Tibial nerve (tissue), 4 donors: ENCODE data around the gene MCF2L. TPM values are rescaled to one million over a fixed set of nuclear protein-coding genes. Genes with fewer than 3 reads are reported as not detected.

Experiments
- DNase-seq, 2 donors: peaks; one replicate each; pipeline ENCODE4 v3.0.0-alpha.2; 2019; ENCODE audit warnings: low spot score in 2 of 2
- H3K27ac ChIP-seq, 4 donors: fragments of 200-600 bp; sonication (generic) in 3 of 4; one replicate each; pipeline ENCODE4 v1.5.1; 2017 to 2019; ENCODE audit warnings: mild to moderate bottlenecking in 1 of 4
- H3K27me3 ChIP-seq, 2 donors: fragments of 200-600 bp; sonication (generic) in 1 of 2; one replicate each; pipeline versions ENCODE4 v1.5.1 to v1.6.0; 2017 to 2019
- H3K36me3 ChIP-seq, 3 donors: fragments of 200-600 bp; sonication (generic); one replicate each; pipeline ENCODE4 v1.5.1; 2018 to 2019
- H3K4me1 ChIP-seq, 4 donors: fragments of 200-600 bp; sonication (generic) in 3 of 4; one replicate each; pipeline ENCODE4 v1.5.1; 2017 to 2019
- H3K4me3 ChIP-seq, 4 donors: fragments of 200-600 bp; sonication (generic) in 3 of 4; one replicate each; pipeline ENCODE4 v1.5.1; 2017 to 2019; ENCODE audit warnings: mild to moderate bottlenecking in 1 of 4, moderate library complexity in 1 of 4
- H3K9me3 ChIP-seq, 4 donors: fragments of 200-600 bp; sonication (generic) in 3 of 4; one replicate each; pipeline ENCODE4 v1.5.1; 2017 to 2019
- EP300 ChIP-seq, 2 donors: sonication (generic); formaldehyde crosslinking; IDR thresholded peaks; one replicate each; pipeline ENCODE4 v1.6.1; 2017; ENCODE audit warnings: antibody characterized with exemption in 2 of 2, mild to moderate bottlenecking in 1 of 2
- POLR2A ChIP-seq, 2 donors: fragments of 450-650 bp; IDR thresholded peaks; one replicate each; pipeline ENCODE4 v1.6.1; 2017; ENCODE audit warnings: antibody characterized with exemption in 2 of 2, mild to moderate bottlenecking in 2 of 2, moderate library complexity in 2 of 2
- WGBS, 2 donors: methylation state at CpG; one replicate each; pipeline ENCODE4 v1.1.5; 2018; 5-methylcytosine and 5-hydroxymethylcytosine counted together
- total RNA-seq, 4 donors: library from RNA; depleted of rRNA; stranded (reverse); fragments of >200 nt; gene quantifications; one replicate each; pipeline ENCODE4 v1.1.0, GENCODE V29; 2016
- TF ChIP-seq, protein P1 (sequence below), 5 experiments: fragments of 200-600 bp in 3 of 5; fragments of 450-650 bp in 2 of 5; sonication (generic) in 3 of 5; IDR thresholded peaks; one replicate each; pipeline ENCODE4 v1.5.1; 2016 to 2019; ENCODE audit warnings: antibody characterized with exemption in 5 of 5, mild to moderate bottlenecking in 3 of 5, moderate library complexity in 2 of 5

MCF2L gene, protein sequence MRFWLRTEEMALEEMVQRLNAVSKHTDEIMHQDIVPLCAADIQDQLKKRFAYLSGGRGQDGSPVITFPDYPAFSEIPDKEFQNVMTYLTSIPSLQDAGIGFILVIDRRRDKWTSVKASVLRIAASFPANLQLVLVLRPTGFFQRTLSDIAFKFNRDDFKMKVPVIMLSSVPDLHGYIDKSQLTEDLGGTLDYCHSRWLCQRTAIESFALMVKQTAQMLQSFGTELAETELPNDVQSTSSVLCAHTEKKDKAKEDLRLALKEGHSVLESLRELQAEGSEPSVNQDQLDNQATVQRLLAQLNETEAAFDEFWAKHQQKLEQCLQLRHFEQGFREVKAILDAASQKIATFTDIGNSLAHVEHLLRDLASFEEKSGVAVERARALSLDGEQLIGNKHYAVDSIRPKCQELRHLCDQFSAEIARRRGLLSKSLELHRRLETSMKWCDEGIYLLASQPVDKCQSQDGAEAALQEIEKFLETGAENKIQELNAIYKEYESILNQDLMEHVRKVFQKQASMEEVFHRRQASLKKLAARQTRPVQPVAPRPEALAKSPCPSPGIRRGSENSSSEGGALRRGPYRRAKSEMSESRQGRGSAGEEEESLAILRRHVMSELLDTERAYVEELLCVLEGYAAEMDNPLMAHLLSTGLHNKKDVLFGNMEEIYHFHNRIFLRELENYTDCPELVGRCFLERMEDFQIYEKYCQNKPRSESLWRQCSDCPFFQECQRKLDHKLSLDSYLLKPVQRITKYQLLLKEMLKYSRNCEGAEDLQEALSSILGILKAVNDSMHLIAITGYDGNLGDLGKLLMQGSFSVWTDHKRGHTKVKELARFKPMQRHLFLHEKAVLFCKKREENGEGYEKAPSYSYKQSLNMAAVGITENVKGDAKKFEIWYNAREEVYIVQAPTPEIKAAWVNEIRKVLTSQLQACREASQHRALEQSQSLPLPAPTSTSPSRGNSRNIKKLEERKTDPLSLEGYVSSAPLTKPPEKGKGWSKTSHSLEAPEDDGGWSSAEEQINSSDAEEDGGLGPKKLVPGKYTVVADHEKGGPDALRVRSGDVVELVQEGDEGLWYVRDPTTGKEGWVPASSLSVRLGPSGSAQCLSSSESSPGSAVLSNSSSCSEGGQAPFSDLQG
- total RNA-seq: 10 to 100 TPM; 30.1 to 82.6 (median 45.3) TPM

DNA sequence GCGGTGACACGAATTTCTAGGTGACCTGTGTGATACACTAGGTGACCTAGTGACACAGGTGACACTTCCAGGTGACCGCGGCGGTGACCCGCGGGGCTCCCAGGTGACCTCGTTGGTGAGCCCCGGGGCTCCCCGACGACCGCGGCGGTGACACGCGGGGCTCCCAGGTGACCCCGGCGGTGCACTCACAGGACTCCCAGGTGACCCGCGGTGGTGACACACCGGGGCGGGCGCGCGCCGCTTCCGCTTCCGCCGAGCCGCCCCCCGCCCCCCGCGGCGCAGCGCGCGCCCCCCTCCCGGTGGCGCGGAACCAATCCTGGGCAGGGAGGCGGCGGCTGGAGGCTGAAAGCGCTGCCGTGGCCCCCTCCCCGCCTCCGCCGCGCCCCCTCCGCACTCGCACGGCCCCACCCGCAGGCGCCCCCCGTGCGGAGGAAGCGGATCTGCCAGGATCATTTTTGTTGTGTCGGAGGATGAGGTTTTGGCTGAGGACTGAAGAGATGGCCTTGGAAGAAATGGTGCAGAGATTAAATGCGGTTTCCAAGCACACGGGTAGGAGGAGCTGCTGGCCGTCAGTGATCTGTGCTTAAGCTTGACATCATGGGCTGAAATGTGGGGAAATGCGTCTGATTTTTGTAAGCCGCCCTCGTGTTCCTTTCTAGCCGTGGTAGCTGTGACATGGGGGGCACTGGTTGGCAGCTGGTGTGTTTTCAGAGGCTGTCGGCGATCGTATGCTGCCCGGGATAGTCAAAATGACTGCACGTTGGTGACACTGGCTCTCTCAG is at the start of gene MCF2L:
Gene MCF2L (plus strand): TSS at position 305 of the 782 bp plus-strand sequence. CDS start 166 bp downstream, at position 471.
- TF ChIP-seq EP300 (IDR thresholded peaks at IDR 0.05): no peak
- no peak for TF ChIP-seq POLR2A (IDR thresholded peaks at IDR 0.05)
- TF ChIP-seq, protein P1, sequence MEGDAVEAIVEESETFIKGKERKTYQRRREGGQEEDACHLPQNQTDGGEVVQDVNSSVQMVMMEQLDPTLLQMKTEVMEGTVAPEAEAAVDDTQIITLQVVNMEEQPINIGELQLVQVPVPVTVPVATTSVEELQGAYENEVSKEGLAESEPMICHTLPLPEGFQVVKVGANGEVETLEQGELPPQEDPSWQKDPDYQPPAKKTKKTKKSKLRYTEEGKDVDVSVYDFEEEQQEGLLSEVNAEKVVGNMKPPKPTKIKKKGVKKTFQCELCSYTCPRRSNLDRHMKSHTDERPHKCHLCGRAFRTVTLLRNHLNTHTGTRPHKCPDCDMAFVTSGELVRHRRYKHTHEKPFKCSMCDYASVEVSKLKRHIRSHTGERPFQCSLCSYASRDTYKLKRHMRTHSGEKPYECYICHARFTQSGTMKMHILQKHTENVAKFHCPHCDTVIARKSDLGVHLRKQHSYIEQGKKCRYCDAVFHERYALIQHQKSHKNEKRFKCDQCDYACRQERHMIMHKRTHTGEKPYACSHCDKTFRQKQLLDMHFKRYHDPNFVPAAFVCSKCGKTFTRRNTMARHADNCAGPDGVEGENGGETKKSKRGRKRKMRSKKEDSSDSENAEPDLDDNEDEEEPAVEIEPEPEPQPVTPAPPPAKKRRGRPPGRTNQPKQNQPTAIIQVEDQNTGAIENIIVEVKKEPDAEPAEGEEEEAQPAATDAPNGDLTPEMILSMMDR (IDR thresholded peaks at IDR 0.05): peak in 1 of 5 experiments; percentile 11
- no peak for DNase-seq
- H3K9me3 ChIP-seq: no peaks in the 10 kb centered on the region
- peak within 1 kb of the TSS; percentile 11 to 48 (median 32) for H3K4me3 ChIP-seq
- peak within 1 kb of the TSS in 1 of 4 donors; percentile 56 for H3K27ac ChIP-seq
- H3K36me3 ChIP-seq: no peaks in the 10 kb centered on the region
- H3K27me3 ChIP-seq: peaks cover 0 to 72% of the 10 kb centered on the region in 2 donors
- H3K4me1 ChIP-seq: peaks cover 0 to 19% (median 6%) of the 10 kb centered on the region in 4 donors
- WGBS, 2 donors: 1% methylated on average over 15 to 20 of the region's 69 CpGs

DNA sequence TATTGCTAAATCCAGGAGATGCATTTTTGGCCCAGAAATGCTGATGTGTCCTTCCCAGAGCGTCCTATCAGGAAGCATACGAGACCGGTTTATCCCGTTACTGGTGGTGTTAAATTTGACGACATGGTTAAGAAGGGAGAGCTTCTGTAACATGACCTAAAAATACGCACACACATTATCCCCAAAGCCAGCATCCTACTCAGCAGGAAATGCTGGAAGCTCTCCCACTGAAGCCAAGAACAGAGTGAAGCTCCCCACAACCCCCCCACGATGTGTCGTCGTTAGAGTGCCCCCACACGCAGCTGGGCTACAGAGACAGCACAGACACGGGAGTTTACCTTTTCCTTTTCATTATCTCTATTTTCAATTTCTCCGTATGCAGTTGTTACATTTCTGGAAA is 45.1 kb upstream of the MCF2L start:
- H3K4me1 ChIP-seq: peaks cover 0 to 4% (median 1%) of the 10 kb centered on the region in 4 donors
- WGBS, 2 donors: 71 to 74% methylated on average over 12 of the region's 12 CpGs
- H3K27ac ChIP-seq: no peak overlapping the region
- H3K9me3 ChIP-seq: peaks cover 0 to 26% (median 0%) of the 10 kb centered on the region in 4 donors
- H3K36me3 ChIP-seq: no peaks in the 10 kb centered on the region
- DNase-seq: no peak
- H3K27me3 ChIP-seq: peaks cover 0 to 9% of the 10 kb centered on the region in 2 donors
- no peak for TF ChIP-seq POLR2A (IDR thresholded peaks at IDR 0.05)
- TF ChIP-seq EP300 (IDR thresholded peaks at IDR 0.05): no peak
- TF ChIP-seq, protein P1 (IDR thresholded peaks at IDR 0.05): no peak
- no peak overlapping the region for H3K4me3 ChIP-seq

DNA sequence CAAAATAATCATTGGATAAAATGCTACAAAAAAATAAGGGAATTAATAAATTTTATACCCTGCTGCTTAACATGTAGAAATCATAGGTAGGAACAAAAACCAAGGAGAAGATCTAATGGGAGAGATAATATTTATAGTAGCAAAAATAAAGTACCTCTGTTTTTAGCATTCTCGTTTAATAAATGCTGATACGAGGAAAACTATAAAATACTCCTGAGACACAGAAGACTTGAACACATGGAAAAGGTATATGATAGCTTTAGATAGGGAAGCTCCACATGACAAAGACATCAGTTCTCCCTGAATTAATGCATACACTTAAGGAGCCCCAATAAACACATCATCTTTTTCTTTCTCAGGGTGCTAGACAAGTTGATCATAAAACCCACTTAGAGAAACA is 44.6 kb upstream of the MCF2L start:
- Histone ChIP-seq H3K4me1 (peaks cover 0 to 8% (median 3%) of the 10 kb centered on the region in 4 donors), H3K27ac (no peak overlapping the region), H3K27me3 (peaks cover 0 to 13% of the 10 kb centered on the region in 2 donors), H3K4me3 (no peak overlapping the region), H3K36me3 (no peaks in the 10 kb centered on the region), H3K9me3 (peaks cover 0 to 26% (median 0%) of the 10 kb centered on the region in 4 donors)
- TF ChIP-seq, protein P1 (IDR thresholded peaks at IDR 0.05): no peak
- TF ChIP-seq EP300 (IDR thresholded peaks at IDR 0.05): no peak
- no peak for TF ChIP-seq POLR2A (IDR thresholded peaks at IDR 0.05)
- 69 to 73% methylated on average over 2 of the region's 2 CpGs for WGBS, 2 donors
- DNase-seq: no peak

- 93 to 94% methylated on average over 15 of the region's 15 CpGs for WGBS, 2 donors
- H3K27me3 ChIP-seq: peaks cover 0 to 30% of the 10 kb centered on the region in 2 donors
- no peaks in the 10 kb centered on the region for H3K36me3 ChIP-seq
- H3K27ac ChIP-seq: no peak overlapping the region
- DNase-seq: no peak
- H3K4me1 ChIP-seq: peaks cover 0 to 11% (median 4%) of the 10 kb centered on the region in 4 donors
- H3K9me3 ChIP-seq: peaks cover 0 to 26% (median 0%) of the 10 kb centered on the region in 4 donors
- no peak overlapping the region for H3K4me3 ChIP-seq
- TF ChIP-seq EP300 (IDR thresholded peaks at IDR 0.05): no peak
- no peak for TF ChIP-seq POLR2A (IDR thresholded peaks at IDR 0.05)
- TF ChIP-seq, protein P1 (IDR thresholded peaks at IDR 0.05): no peak
Observed at GRCh38 chr13:112926003-112926402, 43.0 kb upstream of the MCF2L start.
